Femur (tissue), 1 donor: Measurements from ENCODE around the gene IGF2BP2.
"Not testable (repeated sequence)": the region's sequence is repeated elsewhere in the genome, so short reads cannot be mapped to it uniquely, and the experiment has no call there.

Experiments
- DNase-seq: peaks from one replicate; pipeline ENCODE4 v3.0.0-alpha.2; 2017

The IGF2BP2 gene

DNA sequence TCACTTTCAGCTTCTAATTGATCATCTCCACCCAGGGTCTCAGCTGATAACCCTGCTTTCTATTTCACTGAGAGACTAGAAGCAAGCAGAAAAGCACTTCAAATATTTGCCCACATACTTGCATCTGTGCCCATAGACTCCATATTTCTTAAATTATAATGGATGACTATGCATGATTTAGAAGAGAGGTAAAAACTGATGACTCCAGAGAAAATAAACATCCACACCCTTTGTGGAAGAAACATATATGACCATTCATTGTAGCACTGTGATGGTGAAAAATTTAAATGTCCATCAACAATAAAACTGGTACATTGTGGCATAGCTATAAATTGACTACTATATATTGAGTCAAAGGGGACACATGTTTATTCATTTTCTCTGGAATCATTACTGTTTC, 7.1 kb upstream of the IGF2BP2 start:
- no peak for DNase-seq

DNA sequence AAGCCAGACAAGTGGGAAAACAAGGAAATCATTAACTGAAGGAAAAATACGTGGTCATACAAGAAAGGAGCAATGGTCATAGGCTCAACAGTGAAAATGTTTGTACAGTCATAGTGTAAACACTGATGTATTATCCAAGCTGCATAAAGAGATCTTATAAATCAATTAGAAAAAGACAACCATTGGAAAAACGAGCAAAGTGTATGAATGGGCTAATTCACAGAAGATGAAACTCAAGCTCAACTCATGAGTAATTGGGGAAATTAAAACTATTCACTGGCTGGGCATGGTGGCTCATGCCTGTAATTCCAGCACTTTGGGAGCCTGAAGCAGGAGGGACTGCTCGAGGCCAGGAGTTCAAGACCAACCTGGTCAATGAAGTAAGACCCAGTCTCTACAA, 6.4 kb upstream of the IGF2BP2 start:
- DNase-seq = no peak

DNA sequence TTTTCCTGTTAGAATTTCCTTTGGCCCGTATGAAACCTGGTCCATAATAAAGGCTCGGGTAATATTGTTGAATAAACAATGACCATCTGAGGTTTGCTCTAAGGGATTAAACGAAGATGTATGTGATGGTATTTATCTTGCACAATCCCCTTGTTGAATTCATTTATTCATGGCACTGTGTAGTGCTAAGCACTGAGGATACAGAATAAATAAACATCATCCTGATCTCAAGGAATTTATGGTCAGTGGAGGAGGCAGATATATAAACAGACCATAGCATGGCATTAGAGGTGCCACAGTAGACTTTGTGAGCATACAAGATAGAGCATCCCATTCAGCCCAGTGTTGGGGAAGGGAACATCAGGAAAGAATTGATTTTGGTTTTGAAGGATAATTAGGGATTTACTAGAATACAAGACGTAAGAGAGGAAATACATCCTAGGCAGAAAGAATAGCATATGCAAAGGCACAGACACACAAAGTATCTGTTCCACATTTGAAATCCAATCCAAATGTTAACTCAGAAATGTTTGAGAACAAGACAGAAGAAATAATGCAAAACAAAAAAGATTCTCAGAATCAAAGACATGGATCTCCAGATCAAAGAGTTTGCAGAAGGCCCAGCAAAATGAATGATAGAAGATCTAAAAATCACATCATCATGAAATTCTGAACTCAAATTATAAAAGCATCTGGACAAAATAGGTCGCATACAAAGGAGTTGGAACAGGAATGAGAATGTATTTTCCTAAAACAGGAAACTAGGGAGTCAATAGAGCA, 5.4 kb upstream of the IGF2BP2 start:
- no peak for DNase-seq

DNA sequence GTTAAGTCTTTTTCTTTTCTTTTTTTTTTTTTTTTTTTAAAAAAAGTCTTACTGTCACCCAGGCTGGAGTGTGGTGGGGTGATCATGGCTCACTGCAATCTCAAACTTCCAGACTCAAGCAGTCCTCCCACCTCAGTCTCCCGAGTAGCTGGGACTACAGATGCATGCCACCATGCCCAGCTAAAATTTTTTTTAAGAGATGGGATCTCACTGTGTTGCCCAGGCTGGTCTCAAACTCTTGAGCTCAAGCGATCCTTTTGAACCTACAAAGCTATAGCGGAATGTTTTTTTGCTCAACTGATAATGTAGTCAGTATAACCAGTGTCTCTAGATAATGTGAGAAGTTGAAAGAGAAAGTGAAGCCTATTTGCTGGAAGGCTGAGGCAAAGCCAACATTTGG, 3.9 kb upstream of the IGF2BP2 start:
- no peak for DNase-seq

DNA sequence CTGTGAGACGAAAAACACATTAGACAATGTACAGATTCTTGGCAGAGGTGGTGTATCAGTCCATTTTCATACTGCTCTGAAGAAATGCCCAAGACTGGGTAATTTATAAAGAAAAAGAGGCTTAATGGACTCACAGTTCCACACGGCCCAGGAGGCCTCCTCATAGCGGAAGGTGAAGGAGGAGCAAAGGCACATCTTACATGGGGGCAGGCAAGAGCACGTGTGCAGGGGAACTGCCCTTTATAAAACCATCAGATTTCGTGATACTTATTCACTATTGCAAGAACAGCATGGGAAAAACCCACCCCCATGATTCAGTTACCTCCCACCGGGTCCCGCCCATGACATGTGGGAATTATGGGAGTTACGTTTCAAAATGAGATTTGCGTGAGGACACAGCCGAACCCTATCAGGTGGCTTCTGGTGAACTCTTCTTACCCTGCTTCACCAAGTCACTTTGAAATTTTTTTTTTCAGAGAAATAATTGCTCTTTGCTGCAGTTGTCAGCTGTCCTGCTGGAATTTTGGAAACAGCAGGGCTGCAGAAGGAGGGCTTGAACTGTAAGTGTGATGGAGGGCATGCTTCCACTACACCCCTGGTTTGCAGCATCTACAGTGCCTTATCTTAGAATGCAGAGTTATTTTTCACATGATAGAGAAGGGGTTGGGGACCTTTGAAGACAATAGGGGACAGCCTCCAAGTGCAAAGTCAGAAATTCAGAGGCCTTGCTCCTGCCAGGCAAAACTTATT, 2.9 kb upstream of the IGF2BP2 start:
- no peak for DNase-seq

DNA sequence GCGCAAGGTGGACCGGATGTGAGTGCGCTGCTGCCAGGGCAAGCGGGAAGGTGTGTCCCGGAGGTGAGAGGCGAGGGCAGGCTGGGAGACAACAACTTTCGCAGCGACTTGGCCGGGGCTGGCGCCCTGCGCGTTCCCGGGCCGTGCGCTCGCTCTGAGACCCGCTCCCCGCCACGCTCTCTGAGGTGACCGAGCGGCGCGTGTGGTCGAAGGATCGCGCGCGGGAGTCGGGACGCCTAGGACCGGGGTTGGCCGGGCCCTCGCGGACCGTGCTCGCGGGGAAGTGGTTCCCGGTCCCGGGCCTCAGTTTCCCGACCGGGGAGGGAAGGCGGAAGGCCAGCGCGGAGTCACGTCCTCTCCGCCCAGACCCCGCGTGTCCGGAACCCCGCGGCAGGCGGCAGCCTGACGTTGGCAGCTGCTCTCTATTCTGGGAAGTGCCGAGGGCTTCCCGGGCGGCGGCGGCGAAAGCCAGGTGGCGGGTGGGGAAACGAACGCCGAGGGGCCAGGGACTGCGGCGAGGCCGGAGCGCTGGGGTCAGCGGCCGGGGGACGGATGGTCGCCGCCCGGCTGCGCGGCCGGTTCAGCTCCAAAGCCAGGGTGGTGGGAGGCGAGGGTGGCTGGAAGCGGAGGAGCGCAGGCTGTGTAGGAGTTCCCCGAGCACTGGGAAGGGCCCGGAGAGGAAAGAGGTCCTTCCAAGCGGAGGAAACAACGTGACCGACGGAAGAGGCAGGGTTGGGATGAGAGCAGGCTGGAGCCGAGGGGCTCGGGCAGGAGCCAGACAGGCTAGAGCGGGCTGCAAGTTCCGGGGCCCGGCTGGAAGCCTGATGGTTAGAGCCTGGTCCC, 1.0 kb upstream of the IGF2BP2 start:
- peak; percentile 71 for DNase-seq

DNA sequence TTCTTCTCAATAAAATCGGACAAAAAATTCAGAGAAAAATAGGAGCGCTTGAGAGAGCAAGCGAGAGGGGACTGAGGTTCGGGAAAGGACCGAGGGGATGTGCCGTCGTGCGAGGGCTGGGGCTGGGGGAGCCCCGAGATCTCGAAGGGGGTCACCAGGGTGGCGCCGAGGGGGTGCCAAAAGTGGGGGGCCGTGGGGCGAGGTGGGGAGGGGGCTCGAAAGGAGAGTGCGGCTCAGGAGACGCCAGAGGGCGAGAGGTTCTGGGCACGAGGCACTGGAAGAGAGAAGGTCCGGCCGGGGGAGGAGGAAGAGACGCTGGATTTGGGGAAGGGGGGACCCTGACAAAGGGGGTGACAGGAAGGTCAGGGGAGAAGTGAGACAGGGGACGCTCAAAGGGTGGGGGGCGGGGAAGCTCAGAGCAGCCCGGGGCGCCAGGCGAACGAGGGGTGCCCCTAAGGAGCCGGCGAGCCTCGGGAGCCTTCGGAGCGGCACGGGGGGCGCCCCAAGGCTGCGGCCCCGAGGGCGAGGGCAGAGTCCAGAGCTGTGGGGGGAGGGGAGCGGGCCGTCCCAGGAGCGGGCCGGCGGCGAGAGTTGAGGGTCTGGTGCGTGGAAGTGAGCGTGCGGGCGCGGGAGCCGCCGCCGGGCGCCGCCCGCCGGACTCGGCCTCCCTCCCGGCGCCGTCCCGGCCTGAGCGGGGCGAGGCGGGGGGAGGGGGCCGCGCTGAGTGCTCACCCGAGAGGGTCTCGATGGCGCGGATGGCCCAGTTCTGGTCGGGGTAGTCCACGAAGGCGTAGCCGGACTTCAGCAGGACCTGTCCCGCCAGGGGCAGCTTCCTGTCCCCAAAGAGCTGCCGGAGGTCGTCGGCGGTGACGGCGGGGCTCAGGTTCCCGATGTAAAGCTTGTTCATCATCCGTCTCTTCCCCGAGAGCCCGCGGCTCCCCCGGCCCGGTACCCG, 514 bp downstream of the IGF2BP2 start:
- DNase-seq = peak; percentile 54

DNA sequence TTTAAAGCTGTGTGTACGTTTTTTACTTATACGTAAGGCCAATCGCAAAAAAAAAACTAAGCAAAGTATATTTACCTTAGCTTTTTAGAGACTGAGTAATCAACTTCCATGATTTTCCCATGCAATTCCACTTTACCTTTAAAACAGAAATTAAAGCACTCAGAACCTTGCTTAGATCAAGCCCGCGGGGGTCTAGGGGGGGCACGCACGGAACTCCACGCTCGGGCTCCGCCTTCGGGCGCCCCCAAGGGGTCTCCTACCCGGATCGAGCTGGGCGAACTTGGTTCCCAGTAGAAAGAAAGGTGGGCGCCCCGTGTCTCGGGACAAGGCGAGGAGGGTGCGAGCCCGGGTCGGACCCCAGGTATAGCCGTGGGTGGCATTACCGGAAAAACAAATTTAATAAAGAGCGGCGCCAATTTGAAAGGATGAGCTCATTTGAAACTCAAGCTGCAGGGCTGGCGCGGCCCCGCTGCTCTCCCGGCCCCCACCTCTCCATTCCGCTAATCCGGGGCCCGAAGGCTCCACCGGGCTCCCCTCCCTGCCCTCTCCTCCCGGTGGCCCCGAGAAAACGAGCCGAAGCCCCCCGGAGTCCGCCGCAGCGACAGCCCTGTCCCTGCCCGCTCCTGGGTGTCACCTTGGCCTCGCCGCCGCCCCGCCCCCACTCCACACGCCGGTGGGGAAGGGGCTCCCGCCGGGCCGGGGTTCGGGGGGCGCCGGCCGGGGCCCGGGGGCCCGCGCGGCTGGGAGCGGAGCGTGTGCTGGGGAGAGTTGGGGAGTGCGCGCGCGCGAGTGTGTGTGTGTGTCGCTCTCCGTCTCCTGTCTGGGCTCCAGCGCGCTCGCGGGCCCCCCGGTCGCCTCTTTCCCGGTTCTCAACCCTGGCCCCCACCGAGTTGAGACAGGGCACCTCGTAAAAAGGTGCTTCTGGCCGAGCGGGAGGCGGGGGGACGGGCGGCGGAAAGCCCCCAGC, 1.5 kb downstream of the IGF2BP2 start:
- peak; percentile 70 for DNase-seq

DNA sequence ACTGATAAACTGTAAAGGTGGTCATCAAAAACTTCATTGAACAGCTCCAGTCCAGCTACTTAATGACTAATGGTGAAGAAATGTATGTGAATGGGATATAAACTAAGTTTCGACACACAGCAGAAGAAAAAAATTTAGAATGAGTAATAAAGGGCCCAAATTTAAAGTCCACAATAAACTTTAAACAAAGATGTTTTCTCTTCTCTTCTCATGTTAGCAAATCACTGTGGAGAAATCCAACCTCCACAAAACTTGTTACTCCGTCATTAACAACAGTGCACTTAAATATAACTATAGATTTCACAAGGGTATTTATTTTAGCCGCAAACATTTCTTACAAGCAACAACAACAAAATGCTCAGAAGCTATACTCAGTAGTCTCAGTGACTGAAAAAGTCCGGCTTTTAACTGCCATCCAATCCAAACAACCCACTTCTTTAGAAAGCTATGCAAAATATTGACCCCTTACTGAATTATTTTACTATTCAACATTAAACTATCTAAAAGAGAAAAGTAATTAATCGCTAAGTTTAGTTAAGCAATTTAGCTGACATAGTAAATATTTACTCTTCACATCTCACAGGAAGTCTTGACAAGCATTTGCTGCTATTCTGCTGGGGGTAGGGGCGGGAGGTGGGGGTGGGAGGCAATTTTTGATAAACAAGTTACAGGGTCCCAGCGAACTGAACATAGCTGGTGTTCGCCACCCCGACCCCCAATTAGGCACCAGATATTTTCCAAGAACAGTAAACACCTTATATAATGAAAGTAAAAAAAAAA, 2.4 kb downstream of the IGF2BP2 start:
- no peak for DNase-seq

DNA sequence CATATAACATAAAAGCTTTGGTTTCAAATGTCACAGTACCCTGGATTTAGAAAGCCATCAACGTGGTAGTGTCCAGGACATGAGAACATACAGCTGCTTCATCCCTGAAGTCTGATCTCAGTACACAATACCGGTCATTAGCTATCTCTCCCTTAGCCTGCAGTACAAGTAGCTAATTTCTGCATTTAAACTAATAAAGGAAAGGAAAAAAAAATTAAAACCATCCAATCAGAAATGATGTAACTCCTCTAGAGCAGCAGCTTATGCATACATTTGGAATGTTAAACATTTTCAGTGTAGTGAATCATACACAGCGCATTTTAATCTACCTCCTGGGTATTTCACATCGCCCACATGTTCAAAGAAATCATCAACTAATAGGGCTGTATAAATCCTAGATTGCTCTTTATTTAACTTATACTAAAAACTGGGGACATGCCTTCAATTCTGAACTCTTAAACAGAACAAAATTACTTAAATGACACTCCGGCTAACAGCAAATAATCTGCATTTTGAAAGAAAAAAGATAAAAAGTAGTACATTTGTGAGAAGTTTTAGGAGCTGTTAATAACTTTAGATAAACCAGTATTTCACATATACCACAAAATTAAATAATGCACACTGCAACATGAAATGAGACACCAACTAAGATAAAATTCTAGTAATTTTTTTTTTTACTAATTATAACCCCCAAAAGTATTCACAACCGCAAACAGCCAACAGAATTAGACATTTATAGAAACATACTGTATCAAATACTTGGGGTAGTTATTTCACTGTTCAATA, 3.7 kb downstream of the IGF2BP2 start:
- no peak for DNase-seq

DNA sequence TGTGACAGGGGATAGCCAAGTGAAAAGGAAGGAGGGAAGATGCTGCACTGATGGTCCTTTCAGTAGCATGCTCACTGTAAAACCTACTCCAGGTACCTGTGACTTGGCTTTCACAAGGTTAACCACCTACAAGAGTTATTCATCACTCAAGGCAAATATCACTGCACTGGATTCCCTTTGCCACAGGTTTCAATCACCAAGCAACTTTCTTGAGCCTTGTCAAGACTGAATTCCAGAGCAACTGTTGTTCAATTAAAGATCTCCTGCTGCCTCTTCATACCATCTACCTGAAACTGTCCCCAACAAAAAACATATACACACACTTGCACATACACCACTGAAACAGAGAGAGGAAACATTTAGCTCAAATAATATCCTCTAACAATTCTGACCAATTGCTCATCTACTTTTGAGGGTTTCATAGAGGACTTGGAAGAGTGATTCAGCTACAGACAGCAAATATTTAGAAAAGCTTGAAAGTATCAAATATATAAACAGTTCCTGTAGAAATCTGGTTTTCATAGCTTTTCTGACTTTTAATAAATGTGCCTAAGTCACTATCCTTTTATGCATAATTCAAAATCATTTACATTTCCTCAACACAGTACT, 6.5 kb downstream of the IGF2BP2 start:
- no peak for DNase-seq

DNA sequence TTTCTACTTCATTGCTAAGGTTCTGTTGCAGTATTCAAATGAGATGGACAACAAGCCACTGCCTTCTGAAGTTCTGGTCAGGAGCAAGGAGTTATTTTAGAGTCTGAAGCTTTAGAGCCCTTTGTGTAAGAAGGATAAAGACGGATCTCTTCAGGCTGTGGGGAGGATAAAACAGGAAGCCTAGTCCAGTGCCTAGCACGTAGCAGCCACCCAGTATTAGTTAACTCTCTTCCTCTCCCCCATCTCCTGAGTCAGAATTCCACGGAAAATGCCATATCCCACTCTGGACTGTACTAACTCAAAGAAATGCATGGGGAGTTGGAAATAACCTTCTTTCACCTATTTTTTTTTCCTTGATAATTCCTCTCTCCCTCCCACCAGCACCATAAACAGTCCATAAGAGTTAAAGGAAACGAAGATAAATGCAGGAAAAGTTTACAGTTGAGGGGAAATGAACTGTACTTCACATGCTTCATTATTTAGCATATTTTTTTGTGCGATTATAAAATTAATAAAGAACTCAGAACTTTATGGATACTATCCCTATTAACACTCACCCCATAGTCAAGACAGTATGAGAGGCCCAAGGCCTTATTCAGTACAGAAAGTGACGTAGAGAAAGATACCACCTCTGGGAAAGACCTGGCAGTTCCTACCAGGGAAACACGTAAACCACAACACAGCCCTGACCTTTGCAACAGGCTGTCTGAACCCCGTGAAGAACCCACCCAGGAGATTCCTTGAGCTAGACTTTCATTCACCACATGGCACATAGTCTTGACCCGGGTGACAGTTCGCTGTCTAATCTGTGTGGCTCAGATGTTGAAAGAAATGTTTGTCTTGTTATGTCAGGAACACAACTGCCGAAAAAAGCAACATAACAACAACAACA, 9.2 kb downstream of the IGF2BP2 start:
- no peak for DNase-seq

DNA sequence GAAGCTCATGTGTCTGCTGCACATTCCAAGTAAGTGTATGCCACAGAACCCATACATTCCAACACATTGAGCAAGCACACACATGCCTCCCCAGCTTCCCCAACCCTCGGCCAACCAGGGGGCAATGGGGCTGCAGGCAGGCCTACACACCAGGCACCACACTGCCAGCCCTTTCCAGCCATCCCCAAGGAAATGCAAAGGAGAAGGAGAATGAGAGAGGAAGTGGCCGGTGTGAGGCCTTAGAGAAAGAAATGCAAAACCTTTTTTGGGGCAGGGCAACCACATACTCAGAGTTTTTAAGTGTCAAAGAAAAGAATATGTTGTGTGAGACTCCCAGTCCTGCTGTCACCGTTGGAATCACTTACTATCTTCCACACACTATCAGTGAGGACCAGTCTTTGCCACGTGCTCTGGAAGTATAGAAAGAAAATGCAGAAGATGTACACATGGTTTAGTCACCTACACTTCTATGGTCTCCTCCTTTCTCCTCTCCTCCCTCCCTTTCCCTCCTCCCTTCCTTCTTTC, 11.1 kb downstream of the IGF2BP2 start:
- no peak for DNase-seq

DNA sequence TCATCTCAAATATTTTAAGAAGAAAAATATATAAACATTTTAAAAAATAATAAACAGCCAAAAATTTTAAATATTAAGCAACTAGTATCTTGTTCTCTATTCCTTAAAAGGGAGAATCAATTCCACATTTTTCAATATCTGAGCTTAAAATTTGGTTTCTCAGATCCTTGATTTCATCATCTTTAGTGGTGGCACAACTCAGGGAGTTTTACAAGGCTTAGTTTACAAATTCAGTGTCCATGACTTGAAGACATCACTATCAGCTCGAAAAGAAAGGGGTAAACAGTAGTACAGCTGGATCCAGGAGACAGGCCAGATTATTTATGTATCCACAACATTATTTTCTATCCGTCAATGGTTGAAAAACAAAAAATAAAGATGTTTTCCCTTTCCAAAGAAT, 11.6 kb downstream of the IGF2BP2 start:
- DNase-seq = no peak

DNA sequence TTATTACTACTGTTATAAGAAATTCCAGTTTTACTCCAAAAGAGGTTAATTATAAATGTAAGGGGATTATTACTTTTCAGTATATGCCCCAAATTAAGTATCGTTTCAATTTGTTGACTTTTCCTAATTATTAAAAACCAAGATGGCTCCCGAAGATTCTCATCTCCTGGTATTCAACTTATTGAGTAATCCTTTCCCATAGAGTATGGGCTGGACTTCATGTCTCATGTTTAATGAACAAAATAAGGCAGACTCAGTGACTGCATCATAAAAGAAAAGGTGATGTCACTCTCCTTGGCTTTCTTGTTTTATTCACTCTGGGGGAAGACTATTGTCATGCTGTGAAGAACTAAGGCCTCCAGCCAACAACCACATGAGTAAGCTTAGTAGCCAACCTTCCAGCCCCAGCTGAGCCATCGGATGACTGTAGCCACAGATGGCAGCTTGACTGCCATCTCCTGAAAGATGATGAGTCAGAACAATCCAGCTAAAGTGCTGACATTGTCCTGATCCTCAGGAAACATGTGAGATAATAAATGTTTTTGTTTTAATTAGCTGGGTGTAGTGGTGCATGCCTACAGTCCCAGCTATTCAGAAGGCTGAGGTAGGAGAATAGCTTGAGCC, 17.3 kb downstream of the IGF2BP2 start:
- DNase-seq = no peak

DNA sequence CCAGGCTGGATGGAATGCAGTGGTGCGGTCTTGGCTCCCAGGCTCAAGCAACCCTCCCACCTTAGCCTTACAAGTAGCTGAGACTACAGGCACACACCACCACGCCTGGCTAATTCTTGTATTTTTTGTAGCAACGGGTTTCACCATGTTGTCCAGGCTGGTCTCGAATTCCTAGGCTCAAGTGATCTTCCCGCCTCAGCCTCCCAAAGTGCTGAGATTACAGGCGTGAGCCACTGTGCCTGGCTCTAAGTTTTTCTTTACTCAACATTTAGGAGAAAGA, 26.1 kb downstream of the IGF2BP2 start:
- not testable (repeated sequence) for DNase-seq
